Measurements from ENCODE around the gene CHD5. TPM values are rescaled to one million over a fixed set of nuclear protein-coding genes. Genes with fewer than 3 reads are reported as not detected.

CHD5 gene
- total RNA-seq, 1 experiment from 2014 or later = 1.6 TPM

DNA sequence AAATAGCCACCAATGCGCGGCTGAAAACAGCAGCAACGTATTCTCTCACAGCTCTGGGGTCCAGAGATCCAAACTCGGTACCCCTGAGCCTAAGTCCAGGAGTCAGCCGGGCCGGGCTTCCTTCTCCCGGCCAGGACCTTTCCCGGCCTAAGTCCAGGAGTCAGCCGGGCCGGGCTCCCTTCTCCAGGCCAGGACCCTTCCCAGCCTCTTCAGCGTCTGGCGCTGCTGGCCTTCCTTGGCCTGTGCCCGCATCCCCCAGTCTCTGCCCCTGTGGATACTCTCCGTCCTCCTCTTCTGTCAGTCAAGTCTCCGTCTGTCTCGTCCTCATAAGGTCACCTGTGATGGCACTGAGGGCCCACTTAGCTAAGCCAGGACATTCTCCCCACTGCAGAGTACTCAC is 102.2 kb downstream of the CHD5 start:
- no peaks in the 10 kb centered on the region for H3K9me3 Mint-ChIP-seq
- H3K27ac Mint-ChIP-seq = no peak overlapping the region
- no peaks in the 10 kb centered on the region for H3K79me1 ChIP-seq (ENCODE audit: insufficient read depth, low read depth, low read length, poor library complexity, severe bottlenecking)
- peaks cover 14 to 32% of the 10 kb centered on the region in 2 experiments for H3K4me1 Mint-ChIP-seq
- H3K27me3 Mint-ChIP-seq (ENCODE audit: low read depth) = no peaks in the 10 kb centered on the region; the same call in none of the 2 replicates
- H3T11ph ChIP-seq (ENCODE audit: low read length) = no peak overlapping the region
- no peak overlapping the region for H3K27ac ChIP-seq (ENCODE audit: insufficient read length, low read depth, low read length)
- H4K5ac ChIP-seq (ENCODE audit: insufficient read length, low read depth, low read length) = no peak overlapping the region
- no peak overlapping the region for H4K91ac ChIP-seq (ENCODE audit: insufficient read length, low read depth, low read length)
- H2BK12ac ChIP-seq (ENCODE audit: insufficient read length, low read depth, low read length) = no peak overlapping the region
- no peak overlapping the region for H4K8ac ChIP-seq (replicated peaks; ENCODE audit: insufficient read length, low read depth, low read length)
- no peak overlapping the region for H3K18ac ChIP-seq (ENCODE audit: insufficient read length, low read depth, low read length)
- H3K36me3 Mint-ChIP-seq (ENCODE audit: insufficient read depth in 1 of 3, low read depth in 3 of 3) = no peaks in the 10 kb centered on the region
- H3K79me2 ChIP-seq (ENCODE audit: insufficient read depth, low read length) = no peaks in the 10 kb centered on the region
- H3K9me3 ChIP-seq (ENCODE audit: control insufficient read depth, low read depth, low read length) = no peaks in the 10 kb centered on the region
- H3K23me2 ChIP-seq (ENCODE audit: insufficient read length, low read depth, low read length, poor library complexity, severe bottlenecking) = no peaks in the 10 kb centered on the region
- no peak overlapping the region for H2BK20ac ChIP-seq (ENCODE audit: low read depth, low read length, poor library complexity, severe bottlenecking)
- no peak overlapping the region for H3K9ac ChIP-seq (ENCODE audit: extremely low read depth, insufficient read length, low read length)
- H2BK15ac ChIP-seq (ENCODE audit: low read depth, low read length) = no peak overlapping the region
- H2BK120ac ChIP-seq (ENCODE audit: low read depth, low read length, poor library complexity, severe bottlenecking) = no peak overlapping the region
- no peak overlapping the region for H3K56ac ChIP-seq (ENCODE audit: insufficient read length, low read depth, low read length)
- no peak overlapping the region for H3K14ac ChIP-seq (ENCODE audit: insufficient read depth, low read length)
- H2BK5ac ChIP-seq (ENCODE audit: insufficient read length, low read length) = no peak overlapping the region
- no peaks in the 10 kb centered on the region for H3K4me1 ChIP-seq (ENCODE audit: insufficient read depth, low read length)
- no peak overlapping the region for H2AK5ac ChIP-seq (ENCODE audit: insufficient read length, low read length)
- no peak for TF ChIP-seq CTCF (conservative IDR thresholded peaks at IDR 0.05)
- no peak overlapping the region for H3K4me2 ChIP-seq (ENCODE audit: insufficient read depth, insufficient read length, low read length)
- H3K23ac ChIP-seq (ENCODE audit: insufficient read length, low read depth, low read length) = no peak overlapping the region
- WGBS (ENCODE audit: extremely low coverage, insufficient read length, low lambda C conversion rate) = no CpG with 5 or more reads among the region's 16 CpGs
- no peak overlapping the region for H2AFZ ChIP-seq (ENCODE audit: low read length)
- no peak for DNase-seq
- no peaks in the 10 kb centered on the region for H3K27me3 ChIP-seq (ENCODE audit: insufficient read depth, low read length)
- H4K20me1 ChIP-seq (ENCODE audit: control insufficient read depth, insufficient read depth, insufficient read length) = no peaks in the 10 kb centered on the region
- no peak overlapping the region for H3K4ac ChIP-seq (ENCODE audit: low read depth, low read length)
- H3K4me3 Mint-ChIP-seq = no peak overlapping the region
